ENCODE measurements around the gene SYNDIG1. TPM values are rescaled to one million over a fixed set of nuclear protein-coding genes. Genes with fewer than 3 reads are reported as not detected.

The SYNDIG1 gene
- polyA plus RNA-seq, 1 experiment, result 1.7 TPM

- TF ChIP-seq, protein P1, sequence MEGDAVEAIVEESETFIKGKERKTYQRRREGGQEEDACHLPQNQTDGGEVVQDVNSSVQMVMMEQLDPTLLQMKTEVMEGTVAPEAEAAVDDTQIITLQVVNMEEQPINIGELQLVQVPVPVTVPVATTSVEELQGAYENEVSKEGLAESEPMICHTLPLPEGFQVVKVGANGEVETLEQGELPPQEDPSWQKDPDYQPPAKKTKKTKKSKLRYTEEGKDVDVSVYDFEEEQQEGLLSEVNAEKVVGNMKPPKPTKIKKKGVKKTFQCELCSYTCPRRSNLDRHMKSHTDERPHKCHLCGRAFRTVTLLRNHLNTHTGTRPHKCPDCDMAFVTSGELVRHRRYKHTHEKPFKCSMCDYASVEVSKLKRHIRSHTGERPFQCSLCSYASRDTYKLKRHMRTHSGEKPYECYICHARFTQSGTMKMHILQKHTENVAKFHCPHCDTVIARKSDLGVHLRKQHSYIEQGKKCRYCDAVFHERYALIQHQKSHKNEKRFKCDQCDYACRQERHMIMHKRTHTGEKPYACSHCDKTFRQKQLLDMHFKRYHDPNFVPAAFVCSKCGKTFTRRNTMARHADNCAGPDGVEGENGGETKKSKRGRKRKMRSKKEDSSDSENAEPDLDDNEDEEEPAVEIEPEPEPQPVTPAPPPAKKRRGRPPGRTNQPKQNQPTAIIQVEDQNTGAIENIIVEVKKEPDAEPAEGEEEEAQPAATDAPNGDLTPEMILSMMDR (IDR thresholded peaks at IDR 0.05; ENCODE audit: insufficient read depth, low read depth, low read length), result no peak
- CTCF ChIA-PET, result no interaction called here
- no peaks in the 10 kb centered on the region for H3K27me3 ChIP-seq (ENCODE audit: control insufficient read depth, insufficient read depth, low read length)
- no peak for DNase-seq (ENCODE audit: low read depth)
- no peaks in the 10 kb centered on the region for H3K36me3 ChIP-seq (ENCODE audit: control insufficient read depth, insufficient read depth, low read length)
- POLR2A ChIA-PET, result no interaction called here
- H3K4me3 ChIP-seq (ENCODE audit: low read depth, low read length), result no peak overlapping the region
Measured at GRCh38 chr20:24633026-24633425, 163.6 kb downstream of the SYNDIG1 start.

- TF ChIP-seq, protein P1 (IDR thresholded peaks at IDR 0.05; ENCODE audit: insufficient read depth, low read depth, low read length), result no peak
- Histone ChIP-seq H3K4me3 (ENCODE audit: low read depth, low read length) (no peak overlapping the region), H3K27me3 (ENCODE audit: control insufficient read depth, insufficient read depth, low read length) (no peaks in the 10 kb centered on the region), H3K36me3 (ENCODE audit: control insufficient read depth, insufficient read depth, low read length) (no peaks in the 10 kb centered on the region)
- DNase-seq (ENCODE audit: low read depth), result no peak
- POLR2A ChIA-PET, result no interaction called here
- CTCF ChIA-PET, result no interaction called here
Measured at GRCh38 chr20:24633521-24633920, 164.1 kb downstream of the SYNDIG1 start.

- Histone ChIP-seq H3K4me3 (ENCODE audit: low read depth, low read length) (no peak overlapping the region), H3K36me3 (ENCODE audit: control insufficient read depth, insufficient read depth, low read length) (no peaks in the 10 kb centered on the region), H3K27me3 (ENCODE audit: control insufficient read depth, insufficient read depth, low read length) (no peaks in the 10 kb centered on the region; the same call in 1 of the 2 replicates)
- TF ChIP-seq, protein P1 (IDR thresholded peaks at IDR 0.05; ENCODE audit: insufficient read depth, low read depth, low read length), result no peak
- CTCF ChIA-PET, result interaction anchor here (0.7 kb wide), 1 partner anchor 22 kb away, joined by 3 read pairs; no protein-coding TSS in a partner anchor
- POLR2A ChIA-PET, result interaction anchor here (0.7 to 0.9 kb wide), 4 partner anchors 13 to 247 kb away, joined by 3 read pairs; no protein-coding TSS in a partner anchor
- DNase-seq (ENCODE audit: low read depth), result peak; percentile 76
Measured at GRCh38 chr20:24634855-24635254, 165.4 kb downstream of the SYNDIG1 start.

DNA sequence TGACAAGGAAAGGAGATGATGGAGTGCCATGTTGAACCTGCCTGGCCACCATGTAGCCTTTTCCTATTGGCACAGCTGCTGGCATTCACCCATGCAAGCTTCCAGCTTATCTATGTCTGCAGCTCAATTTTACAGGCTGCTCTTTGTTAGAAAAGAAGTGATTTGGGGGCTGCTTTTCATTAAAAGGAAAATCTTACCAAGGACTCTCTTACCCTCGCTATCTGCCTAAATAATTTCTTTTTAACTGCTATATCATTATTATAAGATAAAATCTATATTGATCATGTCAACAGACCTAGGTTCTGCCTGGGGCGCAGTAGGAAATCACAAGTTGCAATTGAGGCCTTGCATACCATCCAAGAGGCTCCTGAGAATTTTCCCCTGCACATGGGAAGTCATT is 167.2 kb downstream of the SYNDIG1 start:
- POLR2A ChIA-PET, result no interaction called here
- Histone ChIP-seq H3K27me3 (ENCODE audit: control insufficient read depth, insufficient read depth, low read length) (no peaks in the 10 kb centered on the region; the same call in 1 of the 2 replicates), H3K4me3 (ENCODE audit: low read depth, low read length) (no peak overlapping the region), H3K36me3 (ENCODE audit: control insufficient read depth, insufficient read depth, low read length) (no peaks in the 10 kb centered on the region)
- CTCF ChIA-PET, result interaction anchor here (0.8 kb wide), 1 partner anchor 9 kb away, joined by 3 read pairs; no protein-coding TSS in a partner anchor
- no peak for DNase-seq (ENCODE audit: low read depth)
- TF ChIP-seq, protein P1 (IDR thresholded peaks at IDR 0.05; ENCODE audit: insufficient read depth, low read depth, low read length), result no peak

DNA sequence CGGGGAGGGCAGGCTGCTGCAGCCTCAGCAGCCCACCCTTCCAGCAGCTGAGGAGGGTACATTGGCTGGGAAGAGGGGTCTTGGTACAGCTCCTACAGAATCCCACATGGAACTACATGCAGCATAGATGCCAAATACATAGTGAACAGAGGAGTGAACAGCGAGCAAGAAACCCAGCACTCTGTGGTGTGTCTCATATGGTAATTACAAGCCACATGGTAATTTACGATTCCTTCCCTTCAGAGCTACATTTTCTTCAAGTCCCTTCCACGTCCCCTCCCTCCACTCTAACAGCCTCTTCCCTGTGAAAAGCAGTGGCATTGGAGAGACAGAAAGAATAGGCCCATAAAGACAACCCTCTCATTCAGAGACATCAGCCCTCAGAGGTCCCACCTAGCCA is 167.7 kb downstream of the SYNDIG1 start:
- TF ChIP-seq, protein P1 (IDR thresholded peaks at IDR 0.05; ENCODE audit: insufficient read depth, low read depth, low read length), result no peak
- no peaks in the 10 kb centered on the region; the same call in 1 of the 2 replicates for H3K27me3 ChIP-seq (ENCODE audit: control insufficient read depth, insufficient read depth, low read length)
- no peak overlapping the region for H3K4me3 ChIP-seq (ENCODE audit: low read depth, low read length)
- ChIA-PET CTCF (no interaction called here), POLR2A (no interaction called here)
- H3K36me3 ChIP-seq (ENCODE audit: control insufficient read depth, insufficient read depth, low read length), result no peaks in the 10 kb centered on the region
- no peak for DNase-seq (ENCODE audit: low read depth)

All from BJ (cell line).